ENCODE data around the gene YIPF4.

DNA sequence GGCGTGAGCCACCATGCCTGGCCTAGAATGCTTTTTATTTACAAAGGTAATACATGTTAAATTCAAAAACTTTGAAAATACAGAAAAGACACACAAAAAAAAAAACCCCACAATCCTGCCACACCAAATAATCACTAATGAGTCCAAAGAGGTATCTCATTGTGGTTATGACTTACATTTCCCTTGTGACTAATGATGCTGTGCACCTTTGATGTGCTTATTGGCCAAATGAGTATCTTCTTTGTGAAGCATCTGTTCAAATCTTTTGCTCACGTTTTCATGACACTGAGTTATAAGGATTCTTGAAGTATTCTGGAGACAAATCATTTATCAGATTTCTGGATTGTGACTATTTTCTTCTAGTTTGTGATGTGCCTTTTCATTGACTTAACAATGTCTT lies 6.6 kb upstream of the YIPF4 start:
- TF ChIP-seq, protein P1, sequence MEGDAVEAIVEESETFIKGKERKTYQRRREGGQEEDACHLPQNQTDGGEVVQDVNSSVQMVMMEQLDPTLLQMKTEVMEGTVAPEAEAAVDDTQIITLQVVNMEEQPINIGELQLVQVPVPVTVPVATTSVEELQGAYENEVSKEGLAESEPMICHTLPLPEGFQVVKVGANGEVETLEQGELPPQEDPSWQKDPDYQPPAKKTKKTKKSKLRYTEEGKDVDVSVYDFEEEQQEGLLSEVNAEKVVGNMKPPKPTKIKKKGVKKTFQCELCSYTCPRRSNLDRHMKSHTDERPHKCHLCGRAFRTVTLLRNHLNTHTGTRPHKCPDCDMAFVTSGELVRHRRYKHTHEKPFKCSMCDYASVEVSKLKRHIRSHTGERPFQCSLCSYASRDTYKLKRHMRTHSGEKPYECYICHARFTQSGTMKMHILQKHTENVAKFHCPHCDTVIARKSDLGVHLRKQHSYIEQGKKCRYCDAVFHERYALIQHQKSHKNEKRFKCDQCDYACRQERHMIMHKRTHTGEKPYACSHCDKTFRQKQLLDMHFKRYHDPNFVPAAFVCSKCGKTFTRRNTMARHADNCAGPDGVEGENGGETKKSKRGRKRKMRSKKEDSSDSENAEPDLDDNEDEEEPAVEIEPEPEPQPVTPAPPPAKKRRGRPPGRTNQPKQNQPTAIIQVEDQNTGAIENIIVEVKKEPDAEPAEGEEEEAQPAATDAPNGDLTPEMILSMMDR (IDR thresholded peaks at IDR 0.05) = no peak
- TF ChIP-seq EZH2 (IDR thresholded peaks at IDR 0.05) = no peak
